NCI-H146 treated with DMSO at 0.1 percent for 48 hours (cell line): Measurements from ENCODE around the gene ARHGDIG.
A peak's percentile ranks its signal among the peaks of the same experiment; 100 is the strongest.

Experiments
- DNase-seq: peaks from one replicate; lab custom pipeline; 2025; ENCODE audit not compliant: unreplicated experiment; lab: John Stamatoyannopoulos, UW

The ARHGDIG gene

DNA sequence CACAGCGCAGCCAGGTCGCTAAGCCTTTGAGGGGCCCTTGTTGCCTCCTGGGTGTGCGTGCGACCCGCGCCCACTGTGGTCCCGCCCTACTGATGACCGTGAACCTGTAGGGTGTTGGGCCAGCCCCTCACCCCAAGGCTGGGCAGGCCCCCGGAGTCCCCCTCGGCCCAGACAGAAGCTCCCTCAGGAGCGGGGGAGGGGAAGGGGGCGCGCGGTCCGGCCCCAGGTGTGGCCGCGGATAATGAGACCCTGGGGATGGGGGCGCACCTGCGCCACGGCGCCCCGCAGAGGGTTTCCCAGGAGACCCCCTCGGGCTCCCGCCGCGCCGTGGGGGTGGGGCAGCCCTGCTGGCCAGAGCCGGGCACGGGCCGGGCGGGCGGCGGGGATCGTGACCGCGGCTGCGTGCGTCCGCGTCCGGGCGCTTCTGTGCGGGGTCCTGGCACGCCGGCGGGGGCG is 358 bp upstream of the ARHGDIG start:
- no peak for DNase-seq

- DNase-seq: no peak
Measured at GRCh38 chr16:280991-281659, 734 bp downstream of the ARHGDIG start.

GRCh38 chr16:281660-282255 is 1.4 kb downstream of the ARHGDIG start:
- no peak for DNase-seq

DNA sequence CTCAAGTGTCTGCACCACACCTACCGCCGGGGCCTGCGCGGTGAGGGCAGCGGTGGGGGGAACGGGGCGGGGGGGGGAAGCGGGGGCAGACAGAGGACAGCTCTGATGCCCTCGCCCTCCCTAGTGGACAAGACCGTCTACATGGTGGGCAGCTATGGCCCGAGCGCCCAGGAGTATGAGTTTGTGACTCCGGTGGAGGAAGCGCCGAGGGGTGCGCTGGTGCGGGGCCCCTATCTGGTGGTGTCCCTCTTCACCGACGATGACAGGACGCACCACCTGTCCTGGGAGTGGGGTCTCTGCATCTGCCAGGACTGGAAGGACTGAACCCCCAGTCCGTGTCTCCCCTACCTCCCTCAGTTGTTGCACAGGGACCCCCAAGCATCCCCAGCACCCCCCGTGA is 2.1 kb downstream of the ARHGDIG start:
- DNase-seq: no peak

DNA sequence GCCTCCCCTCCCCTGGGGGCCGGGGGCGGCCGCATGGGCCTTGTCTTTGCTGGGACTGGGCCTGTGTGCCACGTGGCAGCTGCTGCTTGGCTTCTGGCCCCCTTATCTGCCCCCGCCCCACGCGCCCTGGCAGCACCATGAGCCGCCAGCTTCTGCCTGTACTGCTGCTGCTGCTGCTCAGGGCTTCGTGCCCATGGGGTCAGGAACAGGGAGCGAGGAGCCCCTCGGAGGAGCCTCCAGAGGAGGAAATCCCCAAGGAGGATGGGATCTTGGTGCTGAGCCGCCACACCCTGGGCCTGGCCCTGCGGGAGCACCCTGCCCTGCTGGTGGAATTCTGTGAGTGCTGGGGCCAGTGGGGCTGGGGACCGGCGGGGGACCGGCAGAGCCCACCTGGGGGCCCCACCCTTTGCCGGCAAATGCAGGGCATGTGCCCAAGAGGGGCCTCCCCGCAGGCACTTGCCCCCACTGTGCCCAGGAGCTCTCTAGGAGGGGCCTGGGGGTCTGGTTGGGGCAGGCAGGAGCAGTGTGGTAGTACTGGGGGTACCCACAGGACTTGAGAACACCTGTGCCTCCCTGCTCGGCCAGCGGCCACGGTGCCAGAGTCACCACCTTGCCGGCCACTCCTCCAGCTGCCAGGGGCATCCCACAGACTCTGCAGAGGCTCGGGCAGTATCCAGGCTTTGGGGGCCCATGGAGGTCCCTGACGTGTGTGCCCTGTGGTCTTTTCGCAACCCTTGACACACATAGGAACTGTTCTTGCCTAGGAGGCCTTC is 2.8 kb downstream of the ARHGDIG start, which contains the start of gene PDIA2:
Gene PDIA2, plus strand, starts transcription at position 132 of the 773 bp plus-strand sequence. Its CDS starts 6 bp downstream, at position 138.
- no peak for DNase-seq

GRCh38 chr16:284204-285120 is 4.1 kb downstream of the ARHGDIG start:
- DNase-seq: no peak

GRCh38 chr16:285146-286055 is 5.0 kb downstream of the ARHGDIG start:
- no peak for DNase-seq

- DNase-seq: no peak
Measured at GRCh38 chr16:286491-287297, 6.3 kb downstream of the ARHGDIG start.

DNA sequence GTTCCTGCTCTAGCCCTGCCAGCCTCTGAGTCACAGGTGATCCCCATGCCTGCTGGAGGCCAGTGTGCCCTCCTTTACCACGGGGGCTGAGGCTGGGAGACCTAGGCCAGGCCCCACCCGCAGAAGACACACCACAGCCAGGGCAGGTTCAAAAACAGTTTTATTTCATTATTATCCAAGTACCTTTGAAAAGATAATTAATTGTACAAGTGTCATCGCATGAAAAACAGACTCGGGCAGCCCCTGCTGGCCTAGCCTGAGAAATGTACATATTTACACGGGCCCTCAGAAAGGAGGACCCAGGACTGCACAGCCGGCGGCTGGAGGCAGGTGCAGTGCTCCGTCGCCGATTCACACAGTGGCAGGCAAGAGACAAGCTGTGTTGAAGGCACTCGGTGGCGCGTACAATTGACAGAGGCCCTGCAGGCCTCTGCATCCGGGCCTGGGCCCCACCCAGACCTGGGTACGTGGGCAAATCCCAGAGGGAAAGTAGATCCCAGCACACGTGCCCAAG is 7.0 kb downstream of the ARHGDIG start:
- peak; percentile 82 for DNase-seq

GRCh38 chr16:287981-288920 is 7.9 kb downstream of the ARHGDIG start:
- DNase-seq: no peak

DNA sequence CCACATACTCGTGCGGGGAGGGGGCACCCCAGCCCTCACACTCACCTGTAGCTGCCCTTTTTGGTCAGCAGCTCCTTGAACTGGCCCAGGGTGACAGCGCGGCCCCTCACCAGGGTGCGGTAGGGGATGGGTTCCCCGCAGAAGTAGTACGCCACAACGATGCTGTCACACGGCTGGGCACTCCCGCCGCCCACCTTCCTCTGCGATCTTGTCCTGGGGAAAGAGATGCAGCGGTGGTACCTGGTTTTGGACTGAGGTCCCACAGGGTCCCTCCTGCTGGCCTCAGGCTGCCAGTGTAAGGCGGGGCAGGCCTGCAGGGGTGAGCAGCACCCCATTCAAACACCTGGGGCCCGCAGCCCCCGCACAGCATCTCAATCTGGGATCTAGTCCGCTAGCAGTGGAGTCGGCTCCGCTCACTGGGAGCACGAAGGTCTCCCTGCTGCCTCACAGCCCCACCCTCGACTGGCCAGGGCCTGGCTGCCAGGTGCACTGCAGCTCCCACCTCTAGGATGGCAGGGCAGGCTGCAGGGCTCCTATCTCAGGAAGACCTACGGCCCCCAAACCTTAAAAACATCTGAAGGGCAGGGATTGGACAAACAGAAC is 9.1 kb downstream of the ARHGDIG start:
- no peak for DNase-seq

DNA sequence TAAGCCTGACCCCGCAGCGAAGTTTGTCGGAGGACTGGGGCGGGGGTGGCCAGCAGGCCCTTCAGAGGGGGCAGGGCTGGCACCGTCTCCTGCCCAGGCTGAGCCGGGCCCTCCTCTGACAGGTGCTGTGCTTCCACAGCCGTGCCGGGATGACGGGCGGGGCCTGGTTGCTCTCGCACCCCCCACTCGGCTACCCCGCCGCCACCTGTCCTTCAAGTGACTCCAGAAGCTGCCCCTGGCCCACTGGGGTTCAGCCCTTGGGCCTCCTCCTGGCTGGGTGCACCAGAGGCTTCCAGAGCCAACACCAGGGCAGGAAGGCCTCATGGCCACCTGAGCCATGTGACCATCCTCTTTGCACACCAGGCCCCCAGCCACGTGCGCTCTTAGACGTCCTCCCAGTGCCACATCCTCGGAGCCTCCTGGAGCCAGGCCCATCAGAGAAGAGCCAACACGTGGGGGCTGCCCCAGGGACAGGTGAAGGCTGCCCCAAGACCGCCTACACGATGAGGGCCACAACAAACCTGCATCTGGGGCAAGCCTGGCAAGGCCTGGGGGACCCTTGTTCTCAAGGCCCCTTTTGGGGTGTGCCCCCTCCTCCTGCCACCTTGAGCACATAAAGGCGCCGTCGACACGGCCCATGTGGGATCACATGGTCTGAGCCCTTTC is 9.8 kb downstream of the ARHGDIG start:
- DNase-seq: no peak

DNA sequence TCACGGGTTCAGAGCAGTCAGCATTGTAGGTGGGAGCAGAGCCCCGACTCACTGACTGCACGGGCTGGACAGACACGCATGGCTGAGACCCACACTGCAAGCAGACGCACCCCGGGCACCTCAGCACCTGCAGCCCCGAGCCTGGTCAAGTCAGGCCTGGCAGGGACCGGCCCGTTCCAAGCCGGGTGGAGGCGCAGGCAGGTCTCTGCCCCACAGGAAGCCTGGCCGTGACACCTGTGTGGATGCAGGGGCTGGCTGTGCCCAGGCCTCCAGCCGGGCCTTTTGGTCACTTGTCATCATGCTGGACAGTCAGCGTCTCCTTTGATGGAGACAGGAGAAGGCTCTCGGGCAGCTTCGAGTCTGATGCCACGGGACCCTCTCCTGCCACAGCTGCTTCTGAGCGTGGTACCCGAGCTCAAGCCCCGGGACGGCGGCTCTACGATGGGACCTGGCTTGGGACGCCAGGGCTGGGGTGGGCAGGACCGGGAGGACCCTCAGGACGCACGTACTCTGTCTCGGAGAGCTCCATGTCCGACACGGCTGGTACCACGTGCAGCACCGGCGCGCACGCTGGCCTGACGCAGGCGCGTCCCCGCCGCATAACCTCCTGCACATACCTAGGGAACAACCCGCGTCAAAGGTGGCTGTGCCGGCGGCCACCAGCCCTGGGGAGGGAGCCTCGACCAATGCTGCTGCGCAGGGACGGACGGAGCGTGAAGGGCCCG is 10.5 kb downstream of the ARHGDIG start:
- no peak for DNase-seq

DNA sequence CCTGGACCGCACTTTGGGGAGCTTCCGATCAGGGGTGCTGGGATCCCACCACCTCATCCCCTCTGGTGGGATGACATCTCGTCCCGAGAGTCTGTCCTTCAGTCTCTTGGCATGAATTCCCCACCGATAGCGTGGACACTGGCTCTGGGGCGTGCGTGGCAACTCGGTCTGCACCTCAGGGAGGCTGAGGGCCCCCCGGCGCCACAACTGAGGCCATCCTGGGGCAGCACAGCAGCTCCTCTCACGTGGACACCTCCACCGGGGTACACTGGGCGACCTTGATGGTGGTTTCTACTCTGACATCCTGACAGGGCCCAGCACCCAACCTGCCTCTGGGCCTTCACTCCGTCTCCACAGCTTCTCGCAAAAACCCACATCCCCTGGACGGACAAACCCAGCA is 11.1 kb downstream of the ARHGDIG start:
- no peak for DNase-seq

- DNase-seq: no peak
Measured at GRCh38 chr16:293043-293775, 12.8 kb downstream of the ARHGDIG start.

DNA sequence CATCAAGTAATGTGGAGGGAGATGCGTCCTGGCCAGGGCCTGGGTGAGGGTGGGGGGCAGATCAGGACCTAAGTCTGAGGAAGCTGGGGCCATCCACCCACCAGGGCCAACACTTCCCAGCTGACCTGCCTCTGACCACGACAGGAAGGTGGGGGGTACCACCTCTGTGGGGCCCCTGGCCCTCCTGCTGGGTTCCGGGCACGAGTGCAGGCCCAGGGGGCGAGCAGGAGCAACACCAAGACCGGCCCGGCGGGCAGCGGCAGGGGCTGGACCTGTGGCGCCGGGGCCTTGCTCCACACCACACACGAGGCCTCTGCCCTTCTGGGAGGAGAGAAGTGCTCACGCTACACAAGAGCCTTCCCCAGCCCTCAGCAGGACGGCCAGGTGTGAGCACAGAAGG is 15.9 kb downstream of the ARHGDIG start:
- no peak for DNase-seq
